Spleen (tissue), 7 donors: ENCODE measurements around the gene WDR90.

Experiments
- CTCF ChIP-seq, 11 experiments: fragments of 200-600 bp in 7 of 11; fragments of 450-650 bp in 4 of 11; sonication (generic) in 4 of 11; IDR thresholded peaks in 8 of 11; conservative IDR thresholded peaks in 3 of 11; 1 replicate in 7 of 11; 2 replicates in 4 of 11; pipeline versions ENCODE4 v1.4.0 to v1.8.0; 2016 to 2021; ENCODE audit warnings: antibody characterized with exemption in 11 of 11, inconsistent platforms in 4 of 11, mild to moderate bottlenecking in 1 of 11
- POLR2A ChIP-seq, 3 donors: fragments of 450-650 bp; IDR thresholded peaks; one replicate each; pipeline ENCODE4 v1.5.1; 2017; ENCODE audit warnings: antibody characterized with exemption in 3 of 3, mild to moderate bottlenecking in 1 of 3
- POLR2AphosphoS5 ChIP-seq, 3 donors: sonication (generic); formaldehyde crosslinking; IDR thresholded peaks; one replicate each; pipeline ENCODE4 v1.5.1; 2017; ENCODE audit warnings: antibody characterized with exemption in 3 of 3
- donor health status: DM: no; HTN: no; CAD: no; lungs with moderate emphysema.
- donor health status: DM: no; HTN: no; CAD: no.
- donor health status: DM: no; HTN: no; CAD: no.

DNA sequence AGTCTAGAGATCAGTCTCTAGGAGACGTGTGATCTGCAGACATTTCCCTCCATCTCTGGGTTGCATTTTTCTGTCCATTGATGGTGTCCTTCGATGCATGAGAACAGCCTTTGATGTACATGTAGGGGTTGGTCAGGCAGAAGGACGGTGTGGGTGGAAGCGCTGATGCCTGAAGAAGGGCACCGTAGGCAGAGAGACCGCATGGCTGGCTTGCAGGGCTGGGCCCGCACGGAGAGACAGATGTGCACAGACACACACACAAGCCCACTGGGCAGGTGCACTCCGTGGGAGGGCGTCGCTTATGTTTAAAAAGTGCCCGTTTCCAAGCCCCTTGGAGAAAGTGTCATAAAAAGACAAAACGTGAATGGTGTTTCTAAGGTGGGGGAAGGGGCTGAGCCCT is 34.0 kb upstream of the WDR90 start:
- no peak for TF ChIP-seq POLR2A (IDR thresholded peaks at IDR 0.05)
- TF ChIP-seq POLR2AphosphoS5 (IDR thresholded peaks at IDR 0.05), result no peak
- TF ChIP-seq CTCF (IDR thresholded peaks at IDR 0.05 in 8 of 11, conservative IDR thresholded peaks at IDR 0.05 in 3 of 11), result no peak
